ENCODE measurements around the gene BANP.
"Not testable (repeated sequence)": the region's sequence is repeated elsewhere in the genome, so short reads cannot be mapped to it uniquely, and the experiment has no call there.

BANP gene

GRCh38 chr16:88019821-88020515 is 68.7 kb downstream of the BANP start:
- Histone ChIP-seq H3K27ac (ENCODE audit: insufficient read depth, low read depth, low read length, poor library complexity, severe bottlenecking) (no peak overlapping the region), H3K27me3 (ENCODE audit: control insufficient read depth, insufficient read depth, low read length, poor library complexity, severe bottlenecking) (no peaks in the 10 kb centered on the region), H3K9me3 (ENCODE audit: control insufficient read depth, low read length) (no peaks in the 10 kb centered on the region), H3K4me1 (ENCODE audit: control insufficient read depth, insufficient read depth, low read length) (peaks cover 2% of the 10 kb centered on the region), H3K4me3 (ENCODE audit: insufficient read depth, low read depth, low read length) (no peak overlapping the region), H3K36me3 (ENCODE audit: control insufficient read depth, insufficient read depth, low read length) (no peaks in the 10 kb centered on the region)
- 96% methylated on average over 23 of the region's 23 CpGs for WGBS, 2 experiments

- 94 to 96% methylated on average over 10 of the region's 10 CpGs for WGBS, 2 experiments
- H3K27me3 ChIP-seq (ENCODE audit: control insufficient read depth, insufficient read depth, low read length, poor library complexity, severe bottlenecking): no peaks in the 10 kb centered on the region
- H3K36me3 ChIP-seq (ENCODE audit: control insufficient read depth, insufficient read depth, low read length): no peaks in the 10 kb centered on the region
- H3K4me1 ChIP-seq (ENCODE audit: control insufficient read depth, insufficient read depth, low read length): peaks cover 7% of the 10 kb centered on the region
- no peak overlapping the region for H3K4me3 ChIP-seq (ENCODE audit: insufficient read depth, low read depth, low read length)
- H3K27ac ChIP-seq (ENCODE audit: insufficient read depth, low read depth, low read length, poor library complexity, severe bottlenecking): no peak overlapping the region
- H3K9me3 ChIP-seq (ENCODE audit: control insufficient read depth, low read length): no peaks in the 10 kb centered on the region
These were observed 69.3 kb downstream of the BANP start for GRCh38 chr16:88020516-88020885.

GRCh38 chr16:88021041-88021970 is 70.1 kb downstream of the BANP start:
- not testable (repeated sequence) for H3K27me3 ChIP-seq (ENCODE audit: control insufficient read depth, insufficient read depth, low read length, poor library complexity, severe bottlenecking); H3K9me3 ChIP-seq (ENCODE audit: control insufficient read depth, low read length); H3K4me3 ChIP-seq (ENCODE audit: insufficient read depth, low read depth, low read length); H3K4me1 ChIP-seq (ENCODE audit: control insufficient read depth, insufficient read depth, low read length); H3K27ac ChIP-seq (ENCODE audit: insufficient read depth, low read depth, low read length, poor library complexity, severe bottlenecking); H3K36me3 ChIP-seq (ENCODE audit: control insufficient read depth, insufficient read depth, low read length)
- WGBS, 2 experiments: 94% methylated on average over 24 to 26 of the region's 26 CpGs

GRCh38 chr16:88022076-88023042 is 71.1 kb downstream of the BANP start:
- no peaks in the 10 kb centered on the region for H3K36me3 ChIP-seq (ENCODE audit: control insufficient read depth, insufficient read depth, low read length)
- no peak overlapping the region for H3K27ac ChIP-seq (ENCODE audit: insufficient read depth, low read depth, low read length, poor library complexity, severe bottlenecking)
- H3K4me1 ChIP-seq (ENCODE audit: control insufficient read depth, insufficient read depth, low read length): peaks cover 7% of the 10 kb centered on the region
- WGBS, 2 experiments: 93 to 94% methylated on average over 23 of the region's 23 CpGs
- H3K27me3 ChIP-seq (ENCODE audit: control insufficient read depth, insufficient read depth, low read length, poor library complexity, severe bottlenecking): no peaks in the 10 kb centered on the region
- H3K4me3 ChIP-seq (ENCODE audit: insufficient read depth, low read depth, low read length): no peak overlapping the region
- no peaks in the 10 kb centered on the region for H3K9me3 ChIP-seq (ENCODE audit: control insufficient read depth, low read length)

- Histone ChIP-seq H3K4me1 (ENCODE audit: control insufficient read depth, insufficient read depth, low read length) (peaks cover 7% of the 10 kb centered on the region), H3K9me3 (ENCODE audit: control insufficient read depth, low read length) (no peaks in the 10 kb centered on the region), H3K4me3 (ENCODE audit: insufficient read depth, low read depth, low read length) (no peak overlapping the region), H3K36me3 (ENCODE audit: control insufficient read depth, insufficient read depth, low read length) (no peaks in the 10 kb centered on the region), H3K27me3 (ENCODE audit: control insufficient read depth, insufficient read depth, low read length, poor library complexity, severe bottlenecking) (no peaks in the 10 kb centered on the region), H3K27ac (ENCODE audit: insufficient read depth, low read depth, low read length, poor library complexity, severe bottlenecking) (no peak overlapping the region)
- WGBS, 2 experiments: 91 to 95% methylated on average over 9 to 12 of the region's 12 CpGs
These were observed 72.1 kb downstream of the BANP start for GRCh38 chr16:88023366-88023765.

- Histone ChIP-seq H3K9me3 (ENCODE audit: control insufficient read depth, low read length) (no peaks in the 10 kb centered on the region), H3K4me3 (ENCODE audit: insufficient read depth, low read depth, low read length) (no peak overlapping the region), H3K27ac (ENCODE audit: insufficient read depth, low read depth, low read length, poor library complexity, severe bottlenecking) (no peak overlapping the region), H3K36me3 (ENCODE audit: control insufficient read depth, insufficient read depth, low read length) (no peaks in the 10 kb centered on the region), H3K27me3 (ENCODE audit: control insufficient read depth, insufficient read depth, low read length, poor library complexity, severe bottlenecking) (no peaks in the 10 kb centered on the region), H3K4me1 (ENCODE audit: control insufficient read depth, insufficient read depth, low read length) (peaks cover 7% of the 10 kb centered on the region)
- WGBS, 2 experiments: 95 to 96% methylated on average over 16 of the region's 16 CpGs
These were observed 72.6 kb downstream of the BANP start for GRCh38 chr16:88023786-88024185.

- WGBS, 2 experiments: 58 to 67% methylated on average over 20 to 21 of the region's 21 CpGs
- not testable (repeated sequence) for H3K27ac ChIP-seq (ENCODE audit: insufficient read depth, low read depth, low read length, poor library complexity, severe bottlenecking); H3K9me3 ChIP-seq (ENCODE audit: control insufficient read depth, low read length); H3K4me3 ChIP-seq (ENCODE audit: insufficient read depth, low read depth, low read length); H3K27me3 ChIP-seq (ENCODE audit: control insufficient read depth, insufficient read depth, low read length, poor library complexity, severe bottlenecking); H3K36me3 ChIP-seq (ENCODE audit: control insufficient read depth, insufficient read depth, low read length); H3K4me1 ChIP-seq (ENCODE audit: control insufficient read depth, insufficient read depth, low read length)
These were observed 73.4 kb downstream of the BANP start for GRCh38 chr16:88024491-88025085.

GRCh38 chr16:88025086-88025492 is 73.9 kb downstream of the BANP start:
- not testable (repeated sequence) for H3K27me3 ChIP-seq (ENCODE audit: control insufficient read depth, insufficient read depth, low read length, poor library complexity, severe bottlenecking); H3K9me3 ChIP-seq (ENCODE audit: control insufficient read depth, low read length); H3K4me3 ChIP-seq (ENCODE audit: insufficient read depth, low read depth, low read length); H3K4me1 ChIP-seq (ENCODE audit: control insufficient read depth, insufficient read depth, low read length); H3K36me3 ChIP-seq (ENCODE audit: control insufficient read depth, insufficient read depth, low read length); H3K27ac ChIP-seq (ENCODE audit: insufficient read depth, low read depth, low read length, poor library complexity, severe bottlenecking)
- WGBS, 2 experiments: 56 to 63% methylated on average over 10 of the region's 10 CpGs

- not testable (repeated sequence) for H3K27ac ChIP-seq (ENCODE audit: insufficient read depth, low read depth, low read length, poor library complexity, severe bottlenecking)
These were observed 74.8 kb downstream of the BANP start for GRCh38 chr16:88025828-88026555.

More at GRCh38 chr16:88025828-88026555, 74.8 kb downstream of the BANP start:
- H3K36me3 ChIP-seq (ENCODE audit: control insufficient read depth, insufficient read depth, low read length); H3K9me3 ChIP-seq (ENCODE audit: control insufficient read depth, low read length); H3K4me3 ChIP-seq (ENCODE audit: insufficient read depth, low read depth, low read length); H3K4me1 ChIP-seq (ENCODE audit: control insufficient read depth, insufficient read depth, low read length); H3K27me3 ChIP-seq (ENCODE audit: control insufficient read depth, insufficient read depth, low read length, poor library complexity, severe bottlenecking): not testable (repeated sequence)
- 95 to 97% methylated on average over 23 to 24 of the region's 24 CpGs for WGBS, 2 experiments
